Measurements from ENCODE around the gene OOSP2. TPM values are rescaled to one million over a fixed set of nuclear protein-coding genes. Genes with fewer than 3 reads are reported as not detected.

Gene OOSP2
- total RNA-seq, 4 donors from 2014 or later: not detected

DNA sequence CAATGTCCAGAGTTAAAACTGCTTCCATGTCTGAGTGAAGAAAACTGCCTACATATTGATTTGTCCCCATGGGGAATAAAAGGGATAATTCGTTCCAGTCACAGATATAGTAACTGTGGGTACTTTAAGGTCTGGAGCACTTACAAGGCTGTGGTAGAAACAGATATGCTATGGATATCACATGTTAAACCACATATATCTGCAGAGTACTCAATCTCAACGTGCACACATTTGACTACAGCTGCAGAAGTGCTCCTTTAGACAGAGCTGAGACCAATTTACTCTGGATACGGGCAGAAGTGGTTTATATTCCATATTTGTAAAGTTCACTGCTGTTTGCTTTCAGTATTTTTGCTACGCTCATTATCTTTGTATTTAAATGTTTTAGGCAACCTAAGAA lies 38.5 kb downstream of the OOSP2 start:
- TF ChIP-seq, protein P1, sequence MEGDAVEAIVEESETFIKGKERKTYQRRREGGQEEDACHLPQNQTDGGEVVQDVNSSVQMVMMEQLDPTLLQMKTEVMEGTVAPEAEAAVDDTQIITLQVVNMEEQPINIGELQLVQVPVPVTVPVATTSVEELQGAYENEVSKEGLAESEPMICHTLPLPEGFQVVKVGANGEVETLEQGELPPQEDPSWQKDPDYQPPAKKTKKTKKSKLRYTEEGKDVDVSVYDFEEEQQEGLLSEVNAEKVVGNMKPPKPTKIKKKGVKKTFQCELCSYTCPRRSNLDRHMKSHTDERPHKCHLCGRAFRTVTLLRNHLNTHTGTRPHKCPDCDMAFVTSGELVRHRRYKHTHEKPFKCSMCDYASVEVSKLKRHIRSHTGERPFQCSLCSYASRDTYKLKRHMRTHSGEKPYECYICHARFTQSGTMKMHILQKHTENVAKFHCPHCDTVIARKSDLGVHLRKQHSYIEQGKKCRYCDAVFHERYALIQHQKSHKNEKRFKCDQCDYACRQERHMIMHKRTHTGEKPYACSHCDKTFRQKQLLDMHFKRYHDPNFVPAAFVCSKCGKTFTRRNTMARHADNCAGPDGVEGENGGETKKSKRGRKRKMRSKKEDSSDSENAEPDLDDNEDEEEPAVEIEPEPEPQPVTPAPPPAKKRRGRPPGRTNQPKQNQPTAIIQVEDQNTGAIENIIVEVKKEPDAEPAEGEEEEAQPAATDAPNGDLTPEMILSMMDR (IDR thresholded peaks at IDR 0.05): no peak
- DNase-seq (ENCODE audit: low spot score): no peak
- no peak for ATAC-seq (ENCODE audit: low FRiP score)

DNA sequence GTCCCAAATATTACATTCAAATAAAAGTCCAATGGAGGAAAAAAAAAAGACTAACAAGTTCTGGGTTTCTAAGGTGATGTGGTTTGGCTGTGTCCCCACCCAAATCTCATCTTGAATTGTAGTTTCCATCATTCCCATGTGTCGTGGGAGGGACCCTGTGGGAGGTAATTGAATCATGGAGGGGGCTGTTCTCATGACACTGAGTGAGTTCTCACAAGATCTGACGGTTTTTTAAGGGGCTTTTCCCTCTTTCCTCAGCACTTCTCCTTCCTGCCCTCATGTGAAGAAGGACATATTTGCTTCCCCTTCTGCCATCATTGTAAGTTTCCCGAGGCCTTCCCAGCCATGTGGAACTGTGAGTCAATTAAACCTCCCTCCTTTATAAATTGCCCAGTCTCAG lies 40.3 kb downstream of the OOSP2 start:
- no peak for ATAC-seq (ENCODE audit: low FRiP score)
- TF ChIP-seq, protein P1 (IDR thresholded peaks at IDR 0.05): no peak
- DNase-seq (ENCODE audit: low spot score): no peak

DNA sequence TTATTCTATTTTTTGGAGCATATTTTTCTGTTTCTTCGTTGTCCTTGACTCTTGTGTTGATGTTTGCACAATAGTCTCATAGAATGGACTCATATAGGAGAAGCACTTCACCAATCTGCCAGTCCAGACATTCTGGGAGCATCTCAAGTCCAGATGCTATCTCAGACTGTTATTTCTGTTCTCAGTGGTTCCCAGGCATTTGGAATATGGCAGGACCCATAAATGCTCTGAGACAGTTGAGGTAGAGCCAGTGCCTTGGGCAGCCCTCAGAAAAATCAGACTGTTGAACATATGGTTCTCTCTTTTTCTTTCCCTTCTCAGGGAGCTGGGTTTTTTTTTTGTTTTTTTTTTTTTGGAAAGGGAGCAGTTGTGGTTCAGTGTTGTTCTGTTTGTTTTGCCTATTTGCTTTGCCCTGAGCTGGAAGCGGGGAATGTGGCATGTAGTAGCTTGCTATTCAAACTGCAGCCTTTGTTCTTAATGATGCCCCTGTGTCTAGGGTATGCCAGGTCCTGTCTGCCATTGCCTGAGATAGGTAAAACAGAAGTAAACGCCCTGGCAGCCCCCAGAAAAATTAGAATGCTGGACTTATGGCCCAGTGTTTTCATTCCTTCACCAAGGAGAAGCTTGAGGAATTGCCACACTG lies 44.5 kb downstream of the OOSP2 start:
- TF ChIP-seq, protein P1 (IDR thresholded peaks at IDR 0.05): no peak
- ATAC-seq (ENCODE audit: low FRiP score) (no peak), DNase-seq (ENCODE audit: low spot score) (no peak)

DNA sequence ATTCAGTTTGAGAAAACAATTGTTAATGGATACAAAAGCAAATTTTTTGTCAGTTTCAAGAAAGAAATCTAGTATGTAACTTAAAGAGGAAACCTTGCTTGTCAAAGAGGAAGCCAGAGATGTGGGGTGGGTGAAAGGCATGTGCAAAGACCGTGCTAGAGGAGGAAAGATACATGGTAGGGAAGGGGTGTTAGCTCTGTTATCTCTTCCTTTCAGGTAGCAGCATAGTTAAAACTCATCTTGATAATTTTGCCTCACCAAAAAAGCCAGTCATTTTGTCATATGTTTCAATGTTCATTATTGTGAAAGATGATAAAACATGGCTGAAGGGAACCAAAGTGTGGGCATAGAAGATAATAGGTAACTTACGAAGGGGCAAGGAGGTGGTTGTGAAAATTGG lies 45.7 kb downstream of the OOSP2 start:
- TF ChIP-seq, protein P1 (IDR thresholded peaks at IDR 0.05): no peak
- ATAC-seq (ENCODE audit: low FRiP score) (no peak), DNase-seq (ENCODE audit: low spot score) (no peak)

DNA sequence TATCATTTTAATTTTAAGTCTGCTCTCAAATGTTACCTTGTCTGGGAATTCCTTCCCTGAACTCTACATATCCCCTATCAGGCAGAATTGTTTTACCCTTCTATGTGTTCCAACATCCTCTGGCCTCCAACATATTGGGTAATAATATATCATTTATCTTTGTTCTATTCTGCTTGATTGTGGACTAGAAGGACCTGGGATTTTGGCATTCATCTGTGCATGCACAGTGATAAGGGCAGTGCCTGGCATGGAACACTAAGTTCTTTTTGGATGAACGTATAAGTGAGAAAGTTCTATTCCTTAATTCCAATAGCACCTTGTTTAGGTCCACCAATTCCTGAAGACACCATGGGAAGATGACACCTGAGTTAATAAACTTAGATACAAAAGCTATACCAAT lies 47.0 kb downstream of the OOSP2 start:
- no peak for DNase-seq (ENCODE audit: low spot score)
- ATAC-seq (ENCODE audit: low FRiP score): no peak
- TF ChIP-seq, protein P1 (IDR thresholded peaks at IDR 0.05): no peak

DNA sequence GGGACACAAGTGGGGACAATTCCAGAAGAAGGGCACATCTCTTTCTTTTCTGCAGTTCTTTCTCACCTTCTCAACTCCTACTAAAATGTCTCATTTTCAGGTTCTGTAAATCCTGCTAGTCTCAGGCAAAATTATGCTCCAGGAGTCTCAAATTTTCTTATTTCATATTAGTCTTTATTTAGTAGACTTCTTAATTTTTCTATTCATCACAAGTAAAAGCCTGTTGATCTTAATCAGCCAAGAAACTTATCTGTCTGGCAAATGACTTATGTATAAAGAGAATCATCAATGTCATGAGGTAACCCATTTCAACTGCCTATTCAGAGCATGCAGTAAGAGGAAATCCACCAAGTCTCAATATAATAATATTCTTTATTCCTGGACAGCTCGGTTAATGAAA lies 48.2 kb downstream of the OOSP2 start, which contains the start of gene MS4A2:
Gene MS4A2, plus strand, starts transcription at position 301 of the 400 bp plus-strand sequence. CDS start 102 bp downstream, outside the sequence.
- DNase-seq (ENCODE audit: low spot score) (no peak), ATAC-seq (ENCODE audit: low FRiP score) (no peak)
- TF ChIP-seq, protein P1 (IDR thresholded peaks at IDR 0.05): no peak

DNA sequence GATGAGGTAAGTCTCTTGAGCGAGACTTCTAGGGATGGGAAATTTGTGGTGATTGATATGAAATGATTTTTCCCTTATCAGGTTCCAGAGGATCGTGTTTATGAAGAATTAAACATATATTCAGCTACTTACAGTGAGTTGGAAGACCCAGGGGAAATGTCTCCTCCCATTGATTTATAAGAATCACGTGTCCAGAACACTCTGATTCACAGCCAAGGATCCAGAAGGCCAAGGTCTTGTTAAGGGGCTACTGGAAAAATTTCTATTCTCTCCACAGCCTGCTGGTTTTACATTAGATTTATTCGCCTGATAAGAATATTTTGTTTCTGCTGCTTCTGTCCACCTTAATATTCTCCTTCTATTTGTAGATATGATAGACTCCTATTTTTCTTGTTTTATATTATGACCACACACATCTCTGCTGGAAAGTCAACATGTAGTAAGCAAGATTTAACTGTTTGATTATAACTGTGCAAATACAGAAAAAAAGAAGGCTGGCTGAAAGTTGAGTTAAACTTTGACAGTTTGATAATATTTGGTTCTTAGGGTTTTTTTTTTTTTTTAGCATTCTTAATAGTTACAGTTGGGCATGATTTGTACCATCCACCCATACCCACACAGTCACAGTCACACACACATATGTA lies 55.4 kb downstream of the OOSP2 start:
- TF ChIP-seq, protein P1 (IDR thresholded peaks at IDR 0.05): no peak
- no peak for DNase-seq (ENCODE audit: low spot score)
- no peak for ATAC-seq (ENCODE audit: low FRiP score)

Measured in omental fat pad (tissue), 4 donors.